Upper lobe of right lung (tissue), 1 donor: ENCODE results near the gene WWP2. TPM values are rescaled to one million over a fixed set of nuclear protein-coding genes. Genes with fewer than 3 reads are reported as not detected.

ENCODE experiments used
- ATAC-seq: fragments of 200-7000 bp; cut with Tn5 transposase; one replicate; pipeline ENCODE4 v1.9.1; 2020; ENCODE audit warnings: mild to moderate bottlenecking, moderate library complexity
- DNase-seq: peaks from one replicate; pipeline ENCODE4 v3.0.0-alpha.2; 2020
- H3K27ac ChIP-seq: fragments of 200-600 bp; one replicate; pipeline ENCODE4 v1.8.0; 2022
- H3K27me3 ChIP-seq: fragments of 200-600 bp; one replicate; pipeline ENCODE4 v1.8.0; 2022; ENCODE audit warnings: mild to moderate bottlenecking
- H3K36me3 ChIP-seq: fragments of 200-600 bp; one replicate; pipeline ENCODE4 v1.8.0; 2022
- H3K4me1 ChIP-seq: fragments of 200-600 bp; one replicate; pipeline ENCODE4 v1.8.0; 2022
- H3K4me3 ChIP-seq: fragments of 200-600 bp; one replicate; pipeline ENCODE4 v1.8.0; 2022; ENCODE audit warnings: mild to moderate bottlenecking
- H3K9me3 ChIP-seq: fragments of 200-600 bp; one replicate; pipeline ENCODE4 v1.8.0; 2022
- intact Hi-C: fragments of 100-400 bp; cut with DNase I; formaldehyde crosslinking; loops from one replicate; pipeline ENCODE4 v1.11.0; 2022
- total RNA-seq: library from RNA; stranded (reverse); fragmentation: NEBNext Ultra II Directional; extraction: Animal tissue kit (Norgen Biotek cat#: 25700); gene quantifications from one replicate; pipeline ENCODE4 v1.2.1, GENCODE V29; 2021
- TF ChIP-seq, protein P1 (sequence below): fragments of 200-600 bp; IDR thresholded peaks from one replicate; pipeline ENCODE4 v1.8.0; 2022; ENCODE audit warnings: antibody characterized with exemption
- donor health status: DM: no; HTN: yes; CAD: no; lungs with severe emphysema.

Gene WWP2
- total RNA-seq, 1 donor from 2014 or later: 71.9 TPM

DNA sequence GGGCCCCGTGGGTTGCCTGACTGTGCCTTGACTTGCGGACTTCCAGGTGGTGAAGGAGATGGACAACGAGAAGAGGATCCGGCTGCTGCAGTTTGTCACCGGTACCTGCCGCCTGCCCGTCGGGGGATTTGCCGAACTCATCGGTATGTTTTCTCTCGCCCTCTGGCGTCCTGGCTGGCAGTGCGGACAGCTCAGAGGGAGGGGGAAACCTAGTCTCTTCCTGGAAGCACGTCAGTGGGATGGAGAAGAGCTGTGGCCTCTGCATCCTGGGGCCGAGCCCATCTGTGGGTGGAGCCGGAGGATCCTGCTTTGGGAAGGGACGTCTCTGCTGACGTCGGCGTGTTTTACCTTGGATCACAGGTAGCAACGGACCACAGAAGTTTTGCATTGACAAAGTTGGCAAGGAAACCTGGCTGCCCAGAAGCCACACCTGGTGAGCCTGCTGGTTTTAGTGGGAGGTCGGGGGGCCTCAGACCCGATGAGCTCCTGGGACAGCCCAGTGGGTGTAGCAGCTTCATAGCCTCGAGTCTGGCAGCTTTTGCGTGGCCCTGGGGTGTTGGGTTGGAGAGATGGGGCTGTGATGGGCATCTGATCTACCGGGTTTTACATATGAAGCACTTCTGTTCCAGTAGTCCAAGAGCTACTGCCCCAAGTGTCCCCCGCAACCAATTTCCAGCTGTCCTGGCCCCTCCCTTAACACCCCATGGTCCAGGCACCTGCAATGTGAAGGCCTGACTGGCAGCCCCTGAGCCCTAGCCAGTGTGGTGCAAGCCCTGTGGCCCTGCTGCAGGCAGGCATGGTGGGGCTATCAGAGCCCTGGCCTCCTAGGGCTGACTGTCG, 177.1 kb downstream of the WWP2 start:
- TF ChIP-seq, protein P1, sequence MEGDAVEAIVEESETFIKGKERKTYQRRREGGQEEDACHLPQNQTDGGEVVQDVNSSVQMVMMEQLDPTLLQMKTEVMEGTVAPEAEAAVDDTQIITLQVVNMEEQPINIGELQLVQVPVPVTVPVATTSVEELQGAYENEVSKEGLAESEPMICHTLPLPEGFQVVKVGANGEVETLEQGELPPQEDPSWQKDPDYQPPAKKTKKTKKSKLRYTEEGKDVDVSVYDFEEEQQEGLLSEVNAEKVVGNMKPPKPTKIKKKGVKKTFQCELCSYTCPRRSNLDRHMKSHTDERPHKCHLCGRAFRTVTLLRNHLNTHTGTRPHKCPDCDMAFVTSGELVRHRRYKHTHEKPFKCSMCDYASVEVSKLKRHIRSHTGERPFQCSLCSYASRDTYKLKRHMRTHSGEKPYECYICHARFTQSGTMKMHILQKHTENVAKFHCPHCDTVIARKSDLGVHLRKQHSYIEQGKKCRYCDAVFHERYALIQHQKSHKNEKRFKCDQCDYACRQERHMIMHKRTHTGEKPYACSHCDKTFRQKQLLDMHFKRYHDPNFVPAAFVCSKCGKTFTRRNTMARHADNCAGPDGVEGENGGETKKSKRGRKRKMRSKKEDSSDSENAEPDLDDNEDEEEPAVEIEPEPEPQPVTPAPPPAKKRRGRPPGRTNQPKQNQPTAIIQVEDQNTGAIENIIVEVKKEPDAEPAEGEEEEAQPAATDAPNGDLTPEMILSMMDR: no peak
- H3K36me3 ChIP-seq: peaks cover 67% of the 10 kb centered on the region
- ATAC-seq (no peak), DNase-seq (no peak)
- intact Hi-C loops: loop anchor here (10.0 kb wide), 1 partner anchor 144 kb away; no protein-coding TSS in a partner anchor
- no peaks in the 10 kb centered on the region for H3K9me3 ChIP-seq
- H3K27me3 ChIP-seq: no peaks in the 10 kb centered on the region
- no peak overlapping the region for H3K27ac ChIP-seq
- H3K4me3 ChIP-seq: no peak overlapping the region
- peaks cover 8% of the 10 kb centered on the region for H3K4me1 ChIP-seq

DNA sequence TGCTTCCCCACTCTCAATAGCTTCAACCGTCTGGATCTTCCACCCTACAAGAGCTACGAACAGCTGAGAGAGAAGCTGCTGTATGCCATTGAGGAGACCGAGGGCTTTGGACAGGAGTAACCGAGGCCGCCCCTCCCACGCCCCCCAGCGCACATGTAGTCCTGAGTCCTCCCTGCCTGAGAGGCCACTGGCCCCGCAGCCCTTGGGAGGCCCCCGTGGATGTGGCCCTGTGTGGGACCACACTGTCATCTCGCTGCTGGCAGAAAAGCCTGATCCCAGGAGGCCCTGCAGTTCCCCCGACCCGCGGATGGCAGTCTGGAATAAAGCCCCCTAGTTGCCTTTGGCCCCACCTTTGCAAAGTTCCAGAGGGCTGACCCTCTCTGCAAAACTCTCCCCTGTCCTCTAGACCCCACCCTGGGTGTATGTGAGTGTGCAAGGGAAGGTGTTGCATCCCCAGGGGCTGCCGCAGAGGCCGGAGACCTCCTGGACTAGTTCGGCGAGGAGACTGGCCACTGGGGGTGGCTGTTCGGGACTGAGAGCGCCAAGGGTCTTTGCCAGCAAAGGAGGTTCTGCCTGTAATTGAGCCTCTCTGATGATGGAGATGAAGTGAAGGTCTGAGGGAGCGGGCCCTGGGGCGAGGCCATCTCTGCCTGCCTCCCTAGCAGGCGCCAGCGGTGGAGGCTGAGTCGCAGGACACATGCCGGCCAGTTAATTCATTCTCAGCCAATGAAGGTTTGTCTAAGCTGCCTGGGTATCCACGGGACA, 177.9 kb downstream of the WWP2 start:
- Histone ChIP-seq H3K4me1 (peaks cover 8% of the 10 kb centered on the region), H3K4me3 (no peak overlapping the region), H3K9me3 (no peaks in the 10 kb centered on the region), H3K27me3 (no peaks in the 10 kb centered on the region), H3K36me3 (peaks cover 59% of the 10 kb centered on the region), H3K27ac (no peak overlapping the region)
- ATAC-seq: no peak
- intact Hi-C loops: loop anchor here (10.0 kb wide), 1 partner anchor 145 kb away; no protein-coding TSS in a partner anchor
- TF ChIP-seq, protein P1: no peak
- DNase-seq: no peak

DNA sequence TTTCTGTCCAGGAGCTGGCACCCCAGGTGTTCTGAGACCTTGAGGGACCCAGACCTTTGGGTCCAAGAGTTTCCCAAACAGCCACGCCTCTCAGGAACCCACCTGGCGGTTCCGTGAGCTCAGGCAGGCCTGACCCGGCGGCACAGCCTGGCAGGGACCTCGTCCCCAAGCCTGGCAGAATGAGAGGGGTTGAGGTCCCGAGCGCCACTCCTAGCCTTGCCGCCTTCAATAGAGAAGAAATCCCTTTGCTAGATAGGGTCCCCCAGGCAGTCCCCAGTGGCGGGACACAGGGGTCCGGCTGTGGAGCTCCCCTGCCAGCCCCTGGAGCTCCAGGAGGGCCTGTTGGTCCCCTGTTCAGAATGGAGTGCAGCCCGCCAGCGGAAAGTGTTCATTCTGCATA, 178.5 kb downstream of the WWP2 start:
- no peak for DNase-seq
- no peak overlapping the region for H3K4me3 ChIP-seq
- H3K27ac ChIP-seq: peak overlapping the region; percentile 37
- TF ChIP-seq, protein P1: no peak
- H3K36me3 ChIP-seq: peaks cover 52% of the 10 kb centered on the region
- H3K27me3 ChIP-seq: no peaks in the 10 kb centered on the region
- ATAC-seq: no peak
- H3K4me1 ChIP-seq: peaks cover 8% of the 10 kb centered on the region
- intact Hi-C loops: no loop called here
- no peaks in the 10 kb centered on the region for H3K9me3 ChIP-seq

DNA sequence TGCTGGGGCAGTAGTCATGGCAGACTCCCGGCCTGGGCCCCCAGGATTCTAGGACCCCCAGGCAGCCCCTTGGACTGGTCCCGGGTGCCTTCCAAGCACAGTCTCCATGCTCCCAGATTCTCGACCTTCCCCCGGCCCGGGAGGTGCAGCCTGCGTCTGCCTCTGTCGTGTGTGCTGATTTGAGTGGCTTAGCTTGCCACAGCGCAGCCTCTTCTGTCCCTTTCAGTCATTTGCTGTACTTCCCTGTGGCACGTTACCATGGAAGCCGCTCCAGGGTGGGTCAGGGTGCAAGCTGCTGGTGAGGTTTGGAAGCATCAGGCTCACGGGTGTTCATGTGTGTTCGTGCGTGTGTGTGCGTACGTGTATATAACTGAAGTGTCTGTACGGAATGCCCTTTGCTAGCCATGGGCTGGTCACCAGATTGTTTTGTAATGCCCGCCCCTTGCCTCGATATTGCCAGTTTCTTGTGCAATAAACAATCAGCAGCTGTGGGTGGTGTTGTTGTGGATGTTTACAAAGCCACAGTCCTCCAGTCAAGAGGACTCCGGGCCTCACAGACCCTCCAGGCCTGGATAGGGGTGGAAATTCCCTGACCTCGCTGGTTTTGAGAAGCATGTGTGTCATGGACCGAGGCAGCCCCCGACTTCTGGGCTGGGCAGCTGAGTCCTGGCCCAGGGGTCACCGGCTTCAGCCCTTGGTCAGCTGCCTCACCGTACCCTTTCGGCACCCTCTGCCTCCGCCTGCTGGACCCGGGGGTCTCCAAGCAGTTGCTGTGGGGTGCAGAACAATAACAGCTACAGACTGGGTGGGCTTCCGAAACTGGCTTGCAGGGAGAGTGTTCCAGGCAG, 179.3 kb downstream of the WWP2 start:
- H3K4me1 ChIP-seq: peaks cover 8% of the 10 kb centered on the region
- H3K4me3 ChIP-seq: no peak overlapping the region
- H3K9me3 ChIP-seq: no peaks in the 10 kb centered on the region
- intact Hi-C loops: no loop called here
- no peaks in the 10 kb centered on the region for H3K27me3 ChIP-seq
- peak; percentile 52 for ATAC-seq
- peak; percentile 64 for DNase-seq
- TF ChIP-seq, protein P1: no peak
- peaks cover 44% of the 10 kb centered on the region for H3K36me3 ChIP-seq
- H3K27ac ChIP-seq: peak overlapping the region; percentile 37

DNA sequence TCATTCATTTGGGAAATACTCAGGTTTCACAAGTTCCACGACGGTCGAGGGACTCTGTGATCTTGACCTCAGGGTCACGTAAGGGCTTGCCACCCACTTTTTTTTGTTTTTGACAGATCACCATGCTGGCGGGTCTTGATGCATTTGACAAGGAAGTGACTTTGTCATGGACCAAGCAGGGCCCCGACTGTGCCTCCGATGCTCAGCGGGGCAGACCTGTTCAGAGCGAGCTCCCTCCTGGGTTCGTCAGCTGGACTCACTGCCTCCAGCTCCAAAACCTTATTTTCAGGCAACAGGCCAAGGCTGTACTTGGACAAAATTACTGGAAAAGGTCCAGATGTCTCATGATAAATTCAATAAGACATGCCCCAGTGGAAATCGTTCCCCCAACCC, 180.0 kb downstream of the WWP2 start:
- intact Hi-C loops: no loop called here
- ATAC-seq (no peak), DNase-seq (no peak)
- Histone ChIP-seq H3K4me1 (peaks cover 8% of the 10 kb centered on the region), H3K4me3 (no peak overlapping the region), H3K27ac (peak overlapping the region; percentile 37), H3K36me3 (peaks cover 38% of the 10 kb centered on the region), H3K9me3 (no peaks in the 10 kb centered on the region), H3K27me3 (no peaks in the 10 kb centered on the region)
- TF ChIP-seq, protein P1: no peak
